Suprapubic skin (tissue), 4 donors: Measurements from ENCODE around the gene YWHAH. TPM values are rescaled to one million over a fixed set of nuclear protein-coding genes. Genes with fewer than 3 reads are reported as not detected.

Experiments used
- DNase-seq, 2 donors: peaks; one replicate each; pipeline ENCODE4 v3.0.0-alpha.2; 2019; ENCODE audit warnings: low spot score in 2 of 2
- H3K27ac ChIP-seq: fragments of 200-600 bp; sonication (generic); one replicate; pipeline ENCODE4 v1.5.1; 2019
- H3K27me3 ChIP-seq: fragments of 200-600 bp; sonication (generic); one replicate; pipeline ENCODE4 v1.5.1; 2019
- H3K36me3 ChIP-seq: fragments of 200-600 bp; sonication (generic); one replicate; pipeline ENCODE4 v1.5.1; 2019
- H3K4me1 ChIP-seq: fragments of 200-600 bp; sonication (generic); one replicate; pipeline ENCODE4 v1.5.1; 2019
- H3K4me3 ChIP-seq: fragments of 200-600 bp; sonication (generic); one replicate; pipeline ENCODE4 v1.5.1; 2019; ENCODE audit warnings: mild to moderate bottlenecking
- H3K9me3 ChIP-seq: fragments of 200-600 bp; sonication (generic); one replicate; pipeline ENCODE4 v1.5.1; 2019
- CTCF ChIP-seq, 2 donors: fragments of 200-600 bp in 1 of 2; fragments of 450-650 bp in 1 of 2; sonication (generic) in 1 of 2; IDR thresholded peaks; one replicate each; pipeline ENCODE4 v1.5.1; 2016 to 2019; ENCODE audit warnings: antibody characterized with exemption in 2 of 2, mild to moderate bottlenecking in 1 of 2, moderate library complexity in 1 of 2
- EP300 ChIP-seq: sonication (generic); formaldehyde crosslinking; IDR thresholded peaks from one replicate; pipeline ENCODE4 v1.6.1; 2017; ENCODE audit warnings: antibody characterized with exemption
- POLR2A ChIP-seq, 2 donors: fragments of 450-650 bp; IDR thresholded peaks; one replicate each; pipeline ENCODE4 v1.6.1; 2017; ENCODE audit warnings: antibody characterized with exemption in 2 of 2, mild to moderate bottlenecking in 2 of 2, moderate library complexity in 2 of 2
- POLR2AphosphoS5 ChIP-seq, 3 donors: sonication (generic); formaldehyde crosslinking; IDR thresholded peaks; one replicate each; pipeline ENCODE4 v1.6.1; 2017; ENCODE audit warnings: antibody characterized with exemption in 3 of 3
- WGBS: methylation state at CpG from one replicate; pipeline ENCODE4 v1.1.5; 2018; 5-methylcytosine and 5-hydroxymethylcytosine counted together
- total RNA-seq, 4 donors: library from RNA; depleted of rRNA; stranded (reverse); fragments of >200 nt; gene quantifications; one replicate each; pipeline ENCODE4 v1.1.0, GENCODE V29; 2016

Gene YWHAH
- total RNA-seq, 4 donors from 2014 or later: 52.9 to 76.6 (median 66.4) TPM

GRCh38 chr22:31898926-31899325 lies 45.4 kb upstream of the YWHAH start:
- Histone ChIP-seq H3K36me3 (peaks cover 50% of the 10 kb centered on the region), H3K27ac (no peak overlapping the region)

DNA sequence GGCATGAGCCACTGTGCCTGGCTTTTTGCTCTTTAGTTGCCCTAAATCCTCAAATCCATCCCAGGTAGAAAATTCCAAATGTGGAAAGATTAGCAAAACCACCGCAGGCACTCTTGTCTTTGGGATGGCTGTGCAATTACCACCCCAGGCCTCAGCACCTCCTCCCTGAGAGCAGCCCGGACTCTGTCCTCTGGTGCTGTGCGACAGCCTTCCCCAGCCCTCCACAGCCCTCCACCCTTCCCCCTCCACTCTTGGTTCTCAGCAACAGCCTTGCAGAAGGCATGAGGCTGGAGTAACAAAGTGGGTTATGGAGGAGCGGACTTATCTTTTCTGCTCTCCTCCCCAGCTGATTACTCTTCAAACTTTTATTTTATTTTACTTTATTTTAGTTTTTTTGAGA lies 44.7 kb upstream of the YWHAH start:
- whole genome bisulfite sequencing: 91% methylated on average over 4 of the region's 4 CpGs
- Histone ChIP-seq H3K4me3 (no peak overlapping the region), H3K9me3 (no peaks in the 10 kb centered on the region), H3K36me3 (peaks cover 49% of the 10 kb centered on the region), H3K27me3 (no peaks in the 10 kb centered on the region), H3K4me1 (no peaks in the 10 kb centered on the region), H3K27ac (no peak overlapping the region)
- DNase-seq: no peak
- TF ChIP-seq POLR2A (IDR thresholded peaks at IDR 0.05): no peak
- no peak for TF ChIP-seq EP300
- TF ChIP-seq CTCF (IDR thresholded peaks at IDR 0.05): no peak
- no peak for TF ChIP-seq POLR2AphosphoS5 (IDR thresholded peaks at IDR 0.05)

More at GRCh38 chr22:31898926-31899325, 45.4 kb upstream of the YWHAH start:
- no peaks in the 10 kb centered on the region for H3K9me3 ChIP-seq
- no peak overlapping the region for H3K4me3 ChIP-seq
- WGBS: 83% methylated on average over 2 of the region's 2 CpGs
- no peaks in the 10 kb centered on the region for H3K27me3 ChIP-seq
- no peak for DNase-seq
- TF ChIP-seq EP300 (no peak), POLR2A (IDR thresholded peaks at IDR 0.05) (no peak), CTCF (IDR thresholded peaks at IDR 0.05) (no peak), POLR2AphosphoS5 (IDR thresholded peaks at IDR 0.05) (no peak)
- H3K4me1 ChIP-seq: no peaks in the 10 kb centered on the region

DNA sequence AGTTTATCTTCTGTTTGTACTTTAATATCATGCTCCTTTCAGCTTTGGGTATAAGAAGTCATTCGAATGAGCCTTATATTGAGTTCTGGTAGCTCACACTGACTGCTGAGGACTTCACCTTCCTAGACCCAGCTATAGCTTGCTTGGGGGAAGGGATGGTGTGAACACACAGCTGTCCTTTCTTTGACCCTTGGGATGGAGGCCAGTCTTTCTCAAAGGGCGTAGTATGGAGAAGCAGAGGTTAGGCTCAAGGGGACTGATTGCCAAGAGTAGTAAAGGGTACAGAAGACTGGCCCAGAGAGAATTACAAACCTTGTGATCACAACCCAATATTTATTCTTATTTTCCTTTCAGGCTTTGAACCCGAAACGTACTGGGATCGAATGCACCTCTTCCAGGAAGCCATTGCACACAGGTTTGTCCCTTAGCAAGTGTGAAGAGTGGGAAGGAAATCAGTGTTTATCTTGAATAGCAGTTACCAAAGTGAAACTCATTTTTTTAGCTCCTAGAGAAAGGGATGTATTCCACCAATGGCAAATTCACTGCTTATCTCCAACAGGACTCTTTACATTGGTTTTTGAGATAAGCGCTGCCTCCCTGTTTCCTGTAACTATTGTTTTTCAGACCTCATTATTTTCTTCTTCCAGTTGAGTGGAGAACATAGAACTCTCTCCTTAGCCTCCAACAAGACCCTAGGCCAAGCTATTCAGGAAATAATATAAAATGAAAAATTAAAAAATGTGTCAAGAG lies 42.8 kb upstream of the YWHAH start:
- H3K9me3 ChIP-seq: no peaks in the 10 kb centered on the region
- H3K27ac ChIP-seq: no peak overlapping the region
- no peak for TF ChIP-seq CTCF (IDR thresholded peaks at IDR 0.05)
- TF ChIP-seq POLR2A (IDR thresholded peaks at IDR 0.05): no peak
- TF ChIP-seq EP300: no peak
- no peak for TF ChIP-seq POLR2AphosphoS5 (IDR thresholded peaks at IDR 0.05)
- no peaks in the 10 kb centered on the region for H3K27me3 ChIP-seq
- H3K4me1 ChIP-seq: no peaks in the 10 kb centered on the region
- peaks cover 68% of the 10 kb centered on the region for H3K36me3 ChIP-seq
- no peak for DNase-seq
- no peak overlapping the region for H3K4me3 ChIP-seq
- WGBS: 92% methylated on average over 6 of the region's 6 CpGs

DNA sequence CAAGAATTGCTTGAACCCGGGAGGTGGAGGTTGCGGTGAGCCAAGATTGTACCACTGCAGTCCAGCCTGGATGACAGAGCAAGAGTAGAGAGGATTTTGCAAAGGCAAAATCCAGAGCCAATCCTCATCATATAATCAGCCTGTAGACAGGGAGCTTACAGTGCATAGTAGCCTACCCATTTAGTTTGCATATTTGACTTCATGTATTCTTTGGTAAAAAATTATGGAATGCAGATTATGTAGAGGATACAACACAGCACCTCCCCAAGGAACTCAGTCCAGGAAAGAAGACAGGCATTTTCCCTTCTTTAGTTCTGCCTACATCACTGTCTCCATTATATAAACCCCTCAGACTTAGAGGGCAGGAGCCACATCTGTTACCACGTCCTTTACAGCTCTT lies 39.7 kb upstream of the YWHAH start:
- 94% methylated on average over 3 of the region's 3 CpGs for WGBS
- no peak overlapping the region for H3K27ac ChIP-seq
- H3K27me3 ChIP-seq: no peaks in the 10 kb centered on the region
- H3K4me3 ChIP-seq: no peak overlapping the region
- H3K4me1 ChIP-seq: no peaks in the 10 kb centered on the region
- TF ChIP-seq POLR2A (IDR thresholded peaks at IDR 0.05) (no peak), EP300 (no peak), POLR2AphosphoS5 (IDR thresholded peaks at IDR 0.05) (no peak), CTCF (IDR thresholded peaks at IDR 0.05) (no peak)
- H3K36me3 ChIP-seq: peaks cover 64% of the 10 kb centered on the region
- DNase-seq: no peak
- H3K9me3 ChIP-seq: no peaks in the 10 kb centered on the region

DNA sequence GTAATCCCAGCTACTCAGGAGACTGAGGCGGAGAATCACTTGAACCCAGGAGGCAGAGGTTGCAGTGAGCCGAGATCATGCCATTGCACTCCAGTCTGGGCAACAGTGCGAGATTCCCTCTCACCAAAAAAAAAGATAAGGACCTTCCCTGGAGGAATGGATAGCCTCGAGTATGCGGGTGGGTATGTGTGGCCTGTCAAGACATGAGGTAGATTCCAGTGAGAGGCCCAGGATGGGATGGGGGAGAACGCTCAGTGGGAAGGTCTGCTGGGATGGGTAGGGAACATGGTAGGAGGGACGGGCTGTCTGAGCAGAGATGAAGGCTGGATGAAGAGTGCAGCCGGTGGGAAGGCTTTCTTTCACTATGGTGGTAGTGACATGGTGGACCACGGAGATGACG lies 39.0 kb upstream of the YWHAH start:
- H3K36me3 ChIP-seq: peaks cover 65% of the 10 kb centered on the region
- WGBS: 85% methylated on average over 10 of the region's 10 CpGs

More for the DNA sequence above, 39.0 kb upstream of the YWHAH start:
- no peak overlapping the region for H3K4me3 ChIP-seq
- no peak for TF ChIP-seq POLR2A (IDR thresholded peaks at IDR 0.05)
- no peak for TF ChIP-seq POLR2AphosphoS5 (IDR thresholded peaks at IDR 0.05)
- TF ChIP-seq EP300: no peak
- TF ChIP-seq CTCF (IDR thresholded peaks at IDR 0.05): no peak
- no peaks in the 10 kb centered on the region for H3K4me1 ChIP-seq
- no peaks in the 10 kb centered on the region for H3K9me3 ChIP-seq
- H3K27me3 ChIP-seq: no peaks in the 10 kb centered on the region
- DNase-seq: no peak
- H3K27ac ChIP-seq: no peak overlapping the region
